HEK293 (cell line): ENCODE results near the gene LMCD1.

Experiments used
- CTCF ChIA-PET: fragments of 350-600 bp; formaldehyde crosslinking; extraction: SDS; loops from one replicate; lab custom pipeline; 2021; ENCODE audit warnings: antibody characterized with exemption; lab: Yijun Ruan, JAX
- POLR2A ChIA-PET: fragments of 300-600 bp; formaldehyde crosslinking; extraction: SDS; loops from one replicate; lab custom pipeline; 2020; ENCODE audit warnings: antibody characterized with exemption, inconsistent platforms; lab: Yijun Ruan, JAX
- H3K27ac ChIP-seq: fragments of 200-500 bp; sonication (Bioruptor generic); 2 replicates; pipeline ENCODE4 v1.5.1; 2014; ENCODE audit warnings: low read depth, low read length, control low read depth, inconsistent platforms; ENCODE audit errors: extremely low read depth
- H3K36me3 ChIP-seq, 2 experiments: fragments of 200-500 bp in 1 of 2; sonication (Bioruptor generic) in 1 of 2; 1 replicate in 1 of 2; 2 replicates in 1 of 2; pipeline ENCODE4 v1.5.1; 2014 to 2017; ENCODE audit warnings: inconsistent platforms in 2 of 2, low read length in 2 of 2; ENCODE audit not compliant: control insufficient read depth in 2 of 2, insufficient read depth in 1 of 2
- H3K4me1 ChIP-seq: fragments of 200-500 bp; sonication (Bioruptor generic); 2 replicates; pipeline ENCODE4 v1.5.1; 2014; ENCODE audit warnings: mild to moderate bottlenecking, low read length, inconsistent platforms; ENCODE audit not compliant: control insufficient read depth, insufficient read depth
- H3K4me3 ChIP-seq: 2 replicates; pipeline ENCODE4 v1.5.1; 2011; ENCODE audit warnings: low read depth, mild to moderate bottlenecking, control low read depth, low read length, moderate library complexity
- H3K9me3 ChIP-seq: fragments of 200-500 bp; sonication (Bioruptor generic); 2 replicates; pipeline ENCODE4 v1.5.1; 2014; ENCODE audit warnings: low read depth, low read length, inconsistent platforms; ENCODE audit not compliant: control insufficient read depth, insufficient read depth
- KLF7 ChIP-seq: fragments of 450-650 bp; formaldehyde crosslinking; IDR thresholded peaks from 2 replicates; pipeline ENCODE4 v1.5.1; 2016; ENCODE audit warnings: missing biosample characterization, missing genetic modification characterization, borderline replicate concordance
- SETDB1 ChIP-seq: IDR thresholded peaks from one replicate; pipeline ENCODE4 v1.6.1; 2017; ENCODE audit warnings: mild to moderate bottlenecking, low read length, moderate library complexity, mixed read lengths; ENCODE audit not compliant: insufficient read length
- WT1 ChIP-seq: fragments of 450-650 bp; formaldehyde crosslinking; IDR thresholded peaks from 2 replicates; pipeline ENCODE4 v1.5.1; 2016; ENCODE audit warnings: missing biosample characterization, missing genetic modification characterization
- ZBTB1 ChIP-seq: fragments of 450-650 bp; formaldehyde crosslinking; IDR thresholded peaks from 2 replicates; pipeline ENCODE4 v1.5.1; 2016; ENCODE audit warnings: missing biosample characterization, missing genetic modification characterization
- ZFHX2 ChIP-seq: fragments of 450-650 bp; formaldehyde crosslinking; conservative IDR thresholded peaks from 2 replicates; pipeline ENCODE4 v1.5.1; 2016; ENCODE audit warnings: missing biosample characterization, missing genetic modification characterization
- ZFP3 ChIP-seq: fragments of 450-650 bp; formaldehyde crosslinking; IDR thresholded peaks from 2 replicates; pipeline ENCODE4 v1.5.1; 2016; ENCODE audit warnings: low read depth, missing biosample characterization, missing genetic modification characterization
- ZNF10 ChIP-seq: fragments of 450-650 bp; formaldehyde crosslinking; IDR thresholded peaks from 2 replicates; pipeline ENCODE4 v1.5.1; 2017; ENCODE audit warnings: missing biosample characterization, missing genetic modification characterization
- ZNF112 ChIP-seq: fragments of 450-650 bp; formaldehyde crosslinking; IDR thresholded peaks from 2 replicates; pipeline ENCODE4 v1.5.0; 2017; ENCODE audit warnings: missing biosample characterization, missing genetic modification characterization
- ZNF202 ChIP-seq: fragments of 450-650 bp; formaldehyde crosslinking; IDR thresholded peaks from 2 replicates; pipeline ENCODE4 v1.5.1; 2016; ENCODE audit warnings: missing biosample characterization, missing genetic modification characterization, borderline replicate concordance
- ZNF292 ChIP-seq: fragments of 450-650 bp; formaldehyde crosslinking; IDR thresholded peaks from 2 replicates; pipeline ENCODE4 v1.5.1; 2016; ENCODE audit warnings: low read depth, missing biosample characterization, missing genetic modification characterization, borderline replicate concordance
- ZNF302 ChIP-seq: fragments of 450-650 bp; formaldehyde crosslinking; IDR thresholded peaks from 2 replicates; pipeline ENCODE4 v1.5.1; 2016; ENCODE audit warnings: missing biosample characterization, missing genetic modification characterization, low read depth
- ZNF394 ChIP-seq: fragments of 450-650 bp; formaldehyde crosslinking; IDR thresholded peaks from 2 replicates; pipeline ENCODE4 v1.5.1; 2016; ENCODE audit warnings: missing biosample characterization, missing genetic modification characterization, mild to moderate bottlenecking, moderate library complexity, borderline replicate concordance
- ZSCAN4 ChIP-seq: fragments of 450-650 bp; formaldehyde crosslinking; IDR thresholded peaks from 2 replicates; pipeline ENCODE4 v1.5.1; 2017; ENCODE audit warnings: missing biosample characterization, missing genetic modification characterization
- TF ChIP-seq, protein P1 (sequence below): fragments of 450-650 bp; formaldehyde crosslinking; IDR thresholded peaks from 2 replicates; pipeline ENCODE4 v1.5.1; 2017; ENCODE audit warnings: missing biosample characterization, missing genetic modification characterization
- TF ChIP-seq, protein P2 (sequence below): fragments of 450-650 bp; formaldehyde crosslinking; optimal IDR thresholded peaks from 2 replicates; pipeline ENCODE3; 2016; ENCODE audit warnings: missing biosample characterization, mild to moderate bottlenecking, missing genetic modification characterization
- TF ChIP-seq, protein P3 (sequence below): fragments of 450-650 bp; formaldehyde crosslinking; IDR thresholded peaks from 2 replicates; pipeline ENCODE4 v1.5.1; 2016; ENCODE audit warnings: missing biosample characterization, missing genetic modification characterization
- TF ChIP-seq, protein P4 (sequence below): fragments of 450-650 bp; formaldehyde crosslinking; IDR thresholded peaks from 2 replicates; pipeline ENCODE4; 2016; ENCODE audit warnings: missing biosample characterization, missing genetic modification characterization
- TF ChIP-seq, protein P5 (sequence below): fragments of 450-650 bp; IDR thresholded peaks from 2 replicates; pipeline ENCODE4 v1.5.1; 2018; ENCODE audit warnings: missing biosample characterization, mild to moderate bottlenecking, missing genetic modification characterization

Gene LMCD1

GRCh38 chr3:8563146-8563545 is 61.5 kb downstream of the LMCD1 start:
- TF ChIP-seq WT1 (tag by site-specific recombination), result no peak
- no peak for TF ChIP-seq ZFP3 (tag by site-specific recombination)
- TF ChIP-seq, protein P1, sequence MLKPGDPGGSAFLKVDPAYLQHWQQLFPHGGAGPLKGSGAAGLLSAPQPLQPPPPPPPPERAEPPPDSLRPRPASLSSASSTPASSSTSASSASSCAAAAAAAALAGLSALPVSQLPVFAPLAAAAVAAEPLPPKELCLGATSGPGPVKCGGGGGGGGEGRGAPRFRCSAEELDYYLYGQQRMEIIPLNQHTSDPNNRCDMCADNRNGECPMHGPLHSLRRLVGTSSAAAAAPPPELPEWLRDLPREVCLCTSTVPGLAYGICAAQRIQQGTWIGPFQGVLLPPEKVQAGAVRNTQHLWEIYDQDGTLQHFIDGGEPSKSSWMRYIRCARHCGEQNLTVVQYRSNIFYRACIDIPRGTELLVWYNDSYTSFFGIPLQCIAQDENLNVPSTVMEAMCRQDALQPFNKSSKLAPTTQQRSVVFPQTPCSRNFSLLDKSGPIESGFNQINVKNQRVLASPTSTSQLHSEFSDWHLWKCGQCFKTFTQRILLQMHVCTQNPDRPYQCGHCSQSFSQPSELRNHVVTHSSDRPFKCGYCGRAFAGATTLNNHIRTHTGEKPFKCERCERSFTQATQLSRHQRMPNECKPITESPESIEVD (tag by site-specific recombination), result no peak
- TF ChIP-seq ZNF394 (tag by site-specific recombination), result no peak
- no peak for TF ChIP-seq KLF7
- TF ChIP-seq ZNF202 (tag by site-specific recombination), result no peak
- ChIA-PET CTCF (interaction anchor here (0.6 to 1.3 kb wide), 2 partner anchors 20 to 114 kb away, joined by 3 read pairs; no protein-coding TSS in a partner anchor), POLR2A (no interaction called here)
- no peak overlapping the region for H3K4me3 ChIP-seq
- H3K4me1 ChIP-seq, result no peaks in the 10 kb centered on the region
- peaks cover 0 to 31% of the 10 kb centered on the region in 2 experiments; a peak in 1 of 3 replicates for H3K36me3 ChIP-seq
- H3K9me3 ChIP-seq, result no peaks in the 10 kb centered on the region
- H3K27ac ChIP-seq, result no peak overlapping the region

DNA sequence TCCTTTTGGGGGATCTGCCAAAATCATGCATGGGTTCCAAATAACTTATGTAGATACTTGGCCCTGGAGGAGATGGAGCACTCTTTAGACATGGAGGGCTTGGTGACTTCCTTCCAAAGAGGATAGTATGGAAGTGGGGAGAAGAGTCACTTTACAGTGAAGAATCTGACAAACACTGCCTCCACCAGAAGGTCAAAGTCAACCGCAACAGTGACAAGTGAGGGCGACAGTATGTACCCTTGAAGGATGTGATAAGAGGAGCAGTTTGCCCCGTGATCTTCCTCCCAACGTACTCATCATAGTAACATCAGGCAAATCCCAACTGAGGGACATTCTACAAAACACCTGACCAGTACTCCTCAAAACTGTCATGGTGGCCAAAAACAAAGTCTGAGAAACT is 62.0 kb downstream of the LMCD1 start:
- peaks cover 0 to 33% of the 10 kb centered on the region in 2 experiments; a peak in 1 of 3 replicates for H3K36me3 ChIP-seq
- CTCF ChIA-PET, result interaction anchor here (0.6 to 1.3 kb wide), 2 partner anchors 21 to 114 kb away, joined by 3 read pairs; no protein-coding TSS in a partner anchor
- TF ChIP-seq, protein P2, sequence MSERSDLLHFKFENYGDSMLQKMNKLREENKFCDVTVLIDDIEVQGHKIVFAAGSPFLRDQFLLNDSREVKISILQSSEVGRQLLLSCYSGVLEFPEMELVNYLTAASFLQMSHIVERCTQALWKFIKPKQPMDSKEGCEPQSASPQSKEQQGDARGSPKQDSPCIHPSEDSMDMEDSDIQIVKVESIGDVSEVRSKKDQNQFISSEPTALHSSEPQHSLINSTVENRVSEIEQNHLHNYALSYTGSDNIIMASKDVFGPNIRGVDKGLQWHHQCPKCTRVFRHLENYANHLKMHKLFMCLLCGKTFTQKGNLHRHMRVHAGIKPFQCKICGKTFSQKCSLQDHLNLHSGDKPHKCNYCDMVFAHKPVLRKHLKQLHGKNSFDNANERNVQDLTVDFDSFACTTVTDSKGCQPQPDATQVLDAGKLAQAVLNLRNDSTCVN (tag by site-specific recombination), result no peak
- TF ChIP-seq, protein P3, sequence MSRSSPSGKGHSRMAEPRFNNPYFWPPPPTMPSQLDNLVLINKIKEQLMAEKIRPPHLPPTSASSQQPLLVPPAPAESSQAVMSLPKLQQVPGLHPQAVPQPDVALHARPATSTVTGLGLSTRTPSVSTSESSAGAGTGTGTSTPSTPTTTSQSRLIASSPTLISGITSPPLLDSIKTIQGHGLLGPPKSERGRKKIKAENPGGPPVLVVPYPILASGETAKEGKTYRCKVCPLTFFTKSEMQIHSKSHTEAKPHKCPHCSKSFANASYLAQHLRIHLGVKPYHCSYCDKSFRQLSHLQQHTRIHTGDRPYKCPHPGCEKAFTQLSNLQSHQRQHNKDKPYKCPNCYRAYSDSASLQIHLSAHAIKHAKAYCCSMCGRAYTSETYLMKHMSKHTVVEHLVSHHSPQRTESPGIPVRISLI (tag by site-specific recombination), result no peak
- TF ChIP-seq, protein P4, sequence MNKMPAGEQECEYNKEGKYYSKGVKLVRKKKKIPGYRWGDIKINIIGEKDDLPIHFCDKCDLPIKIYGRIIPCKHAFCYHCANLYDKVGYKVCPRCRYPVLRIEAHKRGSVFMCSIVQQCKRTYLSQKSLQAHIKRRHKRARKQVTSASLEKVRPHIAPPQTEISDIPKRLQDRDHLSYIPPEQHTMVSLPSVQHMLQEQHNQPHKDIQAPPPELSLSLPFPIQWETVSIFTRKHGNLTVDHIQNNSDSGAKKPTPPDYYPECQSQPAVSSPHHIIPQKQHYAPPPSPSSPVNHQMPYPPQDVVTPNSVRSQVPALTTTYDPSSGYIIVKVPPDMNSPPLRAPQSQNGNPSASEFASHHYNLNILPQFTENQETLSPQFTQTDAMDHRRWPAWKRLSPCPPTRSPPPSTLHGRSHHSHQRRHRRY (tag by site-specific recombination), result no peak
- TF ChIP-seq ZNF292 (tag by site-specific recombination), result no peak
- TF ChIP-seq ZSCAN4 (tag by site-specific recombination), result no peak
- no peak for TF ChIP-seq ZNF10
- no peak for TF ChIP-seq SETDB1
- TF ChIP-seq ZNF112 (tag by site-specific recombination), result no peak
- no peak for TF ChIP-seq ZBTB1 (tag by site-specific recombination)
- no peak overlapping the region for H3K4me3 ChIP-seq
- no peaks in the 10 kb centered on the region for H3K4me1 ChIP-seq
- POLR2A ChIA-PET, result no interaction called here
- H3K9me3 ChIP-seq, result no peaks in the 10 kb centered on the region
- no peak overlapping the region for H3K27ac ChIP-seq

DNA sequence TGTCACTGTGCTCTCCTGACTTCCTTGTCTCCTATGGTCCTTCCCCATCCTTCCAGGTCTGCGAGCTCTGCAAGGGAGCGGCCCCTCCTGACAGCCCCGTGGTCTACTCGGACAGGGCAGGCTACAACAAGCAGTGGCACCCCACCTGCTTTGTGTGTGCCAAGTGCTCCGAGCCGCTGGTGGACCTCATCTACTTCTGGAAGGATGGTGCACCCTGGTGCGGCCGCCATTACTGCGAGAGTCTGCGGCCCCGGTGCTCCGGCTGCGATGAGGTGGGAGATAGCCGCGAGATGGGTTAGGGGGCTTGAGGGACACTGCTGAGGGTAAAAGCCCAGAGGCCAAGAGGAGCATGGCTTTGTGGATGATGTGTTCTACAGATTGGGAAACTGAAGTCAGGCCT is 63.8 kb downstream of the LMCD1 start:
- ChIA-PET POLR2A (no interaction called here), CTCF (no interaction called here)
- Histone ChIP-seq H3K9me3 (no peaks in the 10 kb centered on the region), H3K4me3 (no peak overlapping the region), H3K36me3 (peaks cover 0 to 40% of the 10 kb centered on the region in 2 experiments; a peak in 1 of 3 replicates), H3K4me1 (no peaks in the 10 kb centered on the region), H3K27ac (no peak overlapping the region)
- TF ChIP-seq, protein P5, sequence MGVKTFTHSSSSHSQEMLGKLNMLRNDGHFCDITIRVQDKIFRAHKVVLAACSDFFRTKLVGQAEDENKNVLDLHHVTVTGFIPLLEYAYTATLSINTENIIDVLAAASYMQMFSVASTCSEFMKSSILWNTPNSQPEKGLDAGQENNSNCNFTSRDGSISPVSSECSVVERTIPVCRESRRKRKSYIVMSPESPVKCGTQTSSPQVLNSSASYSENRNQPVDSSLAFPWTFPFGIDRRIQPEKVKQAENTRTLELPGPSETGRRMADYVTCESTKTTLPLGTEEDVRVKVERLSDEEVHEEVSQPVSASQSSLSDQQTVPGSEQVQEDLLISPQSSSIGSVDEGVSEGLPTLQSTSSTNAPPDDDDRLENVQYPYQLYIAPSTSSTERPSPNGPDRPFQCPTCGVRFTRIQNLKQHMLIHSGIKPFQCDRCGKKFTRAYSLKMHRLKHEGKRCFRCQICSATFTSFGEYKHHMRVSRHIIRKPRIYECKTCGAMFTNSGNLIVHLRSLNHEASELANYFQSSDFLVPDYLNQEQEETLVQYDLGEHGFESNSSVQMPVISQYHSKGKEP (tag by site-specific recombination), result no peak
- TF ChIP-seq ZNF302 (no peak), ZFHX2 (tag by site-specific recombination) (no peak)
- TF ChIP-seq, protein P4 (tag by site-specific recombination), result no peak
